Stimulated activated CD8-positive, alpha-beta memory T cell treated with anti-CD3 and anti-CD28 coated beads, Interleukin-2, amount 100 ng/mL, for 48 hours (primary cell): ENCODE results near the gene PAQR3.
"Not testable (repeated sequence)": the region's sequence is repeated elsewhere in the genome, so short reads cannot be mapped to it uniquely, and the experiment has no call there.

Experiments
- DNase-seq, 2 donors: peaks; one replicate each; pipeline ENCODE4 v3.0.0-alpha.2; 2020; ENCODE audit warnings: low read depth in 2 of 2

PAQR3 gene

GRCh38 chr4:78928835-78929234 lies 10.4 kb downstream of the PAQR3 start:
- DNase-seq = no peak

- no peak for DNase-seq
Measured at GRCh38 chr4:78926826-78927225, 12.4 kb downstream of the PAQR3 start.

- DNase-seq = no peak
Measured at GRCh38 chr4:78923464-78924312, 15.6 kb downstream of the PAQR3 start.

DNA sequence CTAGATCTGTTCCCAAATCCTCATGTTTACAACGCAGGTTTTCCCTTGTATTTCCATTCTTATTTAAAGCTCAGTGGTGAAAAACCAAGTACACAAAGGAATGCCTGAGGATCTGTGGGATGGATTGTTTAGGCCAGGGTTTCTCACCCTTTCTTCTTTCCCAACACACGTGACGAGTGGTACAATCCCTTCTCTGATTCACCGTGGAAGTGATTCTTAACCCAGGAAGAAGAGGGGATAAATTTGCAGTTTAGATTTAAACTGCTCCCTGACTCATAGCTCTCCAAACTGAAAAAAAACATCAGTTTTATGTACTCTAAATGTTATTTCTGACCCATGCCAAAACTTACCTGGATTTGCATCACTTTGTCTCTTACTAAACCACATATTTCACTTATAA lies 17.0 kb downstream of the PAQR3 start:
- DNase-seq = no peak

DNA sequence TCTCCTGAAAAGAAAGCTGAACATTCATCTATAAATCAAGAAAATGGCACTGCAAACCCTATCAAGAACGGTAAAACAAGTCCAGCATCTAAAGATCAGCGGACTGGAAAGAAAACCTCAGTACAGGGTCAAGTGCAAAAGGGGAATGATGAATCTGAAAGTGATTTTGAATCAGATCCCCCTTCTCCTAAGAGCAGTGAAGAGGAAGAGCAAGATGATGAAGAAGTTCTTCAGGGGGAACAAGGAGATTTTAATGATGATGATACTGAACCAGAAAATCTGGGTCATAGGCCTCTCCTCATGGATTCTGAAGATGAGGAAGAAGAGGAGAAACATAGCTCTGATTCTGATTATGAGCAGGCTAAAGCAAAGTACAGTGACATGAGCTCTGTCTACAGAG lies 28.6 kb downstream of the PAQR3 start:
- no peak for DNase-seq

DNA sequence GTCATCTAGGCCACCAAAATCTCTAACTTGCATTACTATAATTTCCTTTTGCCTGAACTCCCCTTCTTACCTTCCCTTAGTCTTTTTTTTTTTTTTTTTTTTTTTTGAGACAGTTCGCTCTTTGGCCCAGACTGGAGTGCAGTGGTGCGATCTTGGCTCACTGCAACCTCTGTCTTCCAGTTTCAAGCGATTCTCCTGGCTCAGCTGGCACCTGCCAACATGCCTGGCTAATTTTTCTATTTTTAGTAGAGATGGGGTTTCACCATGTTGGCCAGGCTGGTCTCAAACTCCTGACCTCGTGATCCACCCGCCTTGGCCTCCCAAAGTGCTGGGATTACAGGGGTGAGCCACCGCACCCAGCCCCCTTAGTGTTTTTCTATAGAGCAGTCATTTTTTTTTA lies 30.3 kb downstream of the PAQR3 start:
- DNase-seq = not testable (repeated sequence)

GRCh38 chr4:78907638-78908037 lies 31.6 kb downstream of the PAQR3 start:
- no peak for DNase-seq

DNA sequence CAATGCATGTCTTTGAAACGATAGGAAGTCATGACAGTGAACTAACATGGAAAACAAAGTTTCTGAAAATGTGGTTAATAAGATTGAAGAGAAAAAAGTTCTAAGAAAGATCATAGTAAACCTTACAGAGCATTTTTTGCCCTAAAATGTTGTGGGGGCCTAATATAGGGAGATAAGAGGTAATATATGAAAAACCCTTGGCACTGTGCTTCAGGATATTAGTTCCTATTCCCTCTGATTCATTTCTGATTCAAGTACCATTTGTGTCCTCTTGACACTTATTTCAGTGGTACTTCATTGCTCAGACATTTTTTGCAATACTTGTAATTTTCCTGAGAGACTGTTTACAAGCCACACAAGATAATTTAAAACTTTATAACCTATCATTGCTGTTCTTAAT lies 35.1 kb downstream of the PAQR3 start:
- no peak for DNase-seq

- no peak for DNase-seq
Measured at GRCh38 chr4:78902298-78902697, 36.9 kb downstream of the PAQR3 start.

DNA sequence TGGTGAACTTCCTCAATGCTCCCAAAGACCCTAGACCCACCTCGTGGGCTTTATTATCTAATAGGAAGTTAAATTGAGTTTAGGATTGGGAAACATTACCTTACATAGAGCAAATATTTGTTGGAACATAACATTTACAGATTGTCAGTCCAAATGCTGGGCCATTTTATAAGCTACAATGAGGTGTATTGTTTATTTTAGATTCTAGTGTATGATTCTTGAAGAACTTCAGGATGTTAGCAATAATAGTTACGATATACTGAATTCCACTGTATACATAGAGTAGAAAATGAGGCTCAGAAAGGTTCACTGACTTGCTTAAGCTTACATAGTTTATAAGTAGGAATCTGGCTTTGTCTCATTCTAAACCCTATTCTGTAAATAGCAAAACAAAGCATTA lies 37.4 kb downstream of the PAQR3 start:
- no peak for DNase-seq

DNA sequence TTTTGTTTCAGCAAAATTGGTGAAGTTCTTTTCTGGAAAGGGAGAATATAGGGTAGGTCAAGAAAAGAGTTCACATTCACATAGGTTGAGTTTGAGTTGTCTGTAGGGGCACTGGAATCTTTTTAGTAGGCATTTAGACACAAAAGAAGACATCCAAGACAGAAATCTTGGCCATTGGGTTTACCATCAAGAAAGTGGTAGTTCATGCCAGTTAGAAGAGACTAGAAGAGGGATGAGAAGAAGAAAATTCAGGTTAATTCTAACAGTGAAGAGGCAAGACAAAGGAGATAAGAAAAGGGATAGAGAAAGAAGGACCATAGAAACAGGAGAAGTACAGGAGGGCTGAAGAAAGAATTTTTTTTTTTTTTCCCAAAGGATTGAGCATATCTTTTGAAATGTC lies 39.9 kb downstream of the PAQR3 start:
- DNase-seq = no peak

GRCh38 chr4:78889955-78890354 lies 49.3 kb downstream of the PAQR3 start:
- no peak for DNase-seq

DNA sequence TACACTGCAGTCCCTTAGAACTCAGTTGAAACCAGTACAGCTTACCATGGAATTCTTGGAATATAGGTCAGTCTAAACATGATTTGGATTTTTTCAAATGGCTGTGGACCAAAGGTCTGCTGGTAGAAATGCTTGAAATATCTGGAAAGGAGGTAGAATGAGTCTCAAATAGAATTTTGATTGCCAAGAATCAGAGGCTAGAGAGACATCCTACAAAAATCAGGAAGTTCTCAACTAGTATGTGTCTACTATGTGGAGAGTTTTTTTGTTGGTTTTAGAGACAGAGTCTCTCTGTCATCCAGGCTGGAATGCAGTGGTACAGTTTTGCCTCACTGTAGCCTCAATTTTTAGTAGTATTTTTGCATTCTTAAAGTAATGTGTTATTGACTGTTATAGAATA lies 53.6 kb downstream of the PAQR3 start:
- no peak for DNase-seq

GRCh38 chr4:78880874-78881492 lies 58.3 kb downstream of the PAQR3 start:
- DNase-seq = no peak

DNA sequence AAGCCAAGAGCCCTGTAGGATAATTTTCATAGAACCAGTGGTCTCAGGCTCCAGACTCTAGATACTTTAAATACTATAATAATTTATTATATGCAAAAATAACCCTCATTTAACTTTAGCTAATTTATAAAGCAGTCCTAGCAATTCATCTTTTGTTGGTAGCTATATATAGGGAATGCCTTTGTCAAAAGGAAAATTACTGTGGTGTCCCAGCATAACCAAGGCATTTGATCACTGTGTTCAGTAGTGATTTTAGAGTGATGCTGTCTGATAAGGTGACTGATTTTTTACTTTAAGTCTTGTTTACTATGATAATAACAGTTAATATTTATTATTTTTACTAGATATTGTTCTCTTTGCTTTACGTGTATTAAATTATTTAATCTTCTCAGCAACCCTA lies 61.2 kb downstream of the PAQR3 start:
- DNase-seq = no peak

DNA sequence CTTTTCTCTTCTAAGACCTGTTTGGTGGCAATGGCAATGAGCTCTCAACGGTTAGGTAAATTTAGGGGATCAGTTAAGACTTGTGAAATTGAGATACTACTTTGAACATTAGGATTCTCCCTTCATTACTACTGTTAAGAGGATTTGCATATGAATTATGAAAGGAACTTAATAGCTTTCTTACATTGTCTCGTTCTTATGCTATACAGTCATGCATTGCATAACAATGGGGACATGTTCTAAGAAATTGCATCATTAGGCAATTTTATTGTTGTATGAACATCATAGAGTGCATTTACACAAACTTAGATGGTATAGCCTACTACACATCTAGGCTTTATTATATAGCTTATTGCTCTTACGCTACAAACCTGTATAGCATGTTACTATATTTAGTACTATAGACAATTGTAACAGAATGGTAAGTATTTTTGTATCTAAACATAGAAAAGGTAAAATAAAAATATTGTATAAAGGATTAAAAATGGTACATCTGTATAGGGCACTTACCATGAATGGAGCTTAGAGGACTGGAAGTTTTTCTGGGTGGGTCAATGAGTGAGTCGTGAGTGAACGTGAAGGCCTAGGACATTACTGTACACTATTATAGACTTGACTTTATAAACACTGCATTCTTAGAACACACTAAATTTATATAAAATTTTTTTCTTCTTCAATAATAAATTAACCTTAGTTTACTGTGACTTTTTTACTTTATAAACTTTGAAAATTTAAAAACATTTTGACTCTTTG lies 62.5 kb downstream of the PAQR3 start:
- no peak for DNase-seq

- DNase-seq = no peak
Measured at GRCh38 chr4:78870056-78870455, 69.2 kb downstream of the PAQR3 start.

DNA sequence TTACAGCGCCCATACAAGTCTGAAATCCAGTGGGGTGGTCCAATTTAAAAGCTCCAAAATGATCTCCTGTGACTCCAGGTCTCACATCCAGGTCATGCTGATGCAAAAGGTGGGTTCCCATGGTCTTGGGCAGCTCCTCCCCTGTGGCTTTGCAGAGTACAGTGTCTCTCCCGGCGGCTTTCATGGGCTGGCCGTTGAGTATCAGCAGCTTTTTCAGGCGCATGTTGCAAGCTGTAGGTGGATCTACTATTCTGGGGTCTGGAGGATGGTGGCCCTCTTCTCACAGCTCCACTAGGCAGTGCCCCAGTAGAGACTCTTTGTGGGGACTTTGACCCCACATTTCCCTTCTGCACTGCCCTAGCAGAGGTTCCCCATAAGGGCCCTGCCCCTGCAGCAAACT lies 70.5 kb downstream of the PAQR3 start:
- not testable (repeated sequence) for DNase-seq

DNA sequence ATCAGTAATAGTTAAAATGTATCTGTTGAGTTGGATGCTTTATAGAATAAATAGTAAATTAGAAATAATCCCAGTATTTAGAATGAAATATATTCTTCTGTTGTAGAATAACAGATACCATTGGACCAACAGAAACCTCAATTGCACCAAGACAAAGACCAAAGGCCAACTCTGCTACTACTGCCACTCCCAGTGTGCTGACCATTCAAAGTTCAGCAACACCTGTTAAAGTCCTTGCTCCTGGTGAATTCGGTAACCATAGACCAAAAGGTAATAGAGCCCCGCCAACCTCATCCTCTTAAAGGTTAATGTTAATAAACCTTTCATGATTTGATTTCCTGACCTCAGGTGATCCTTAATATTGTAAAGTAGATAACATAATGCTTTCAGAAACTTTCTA lies 73.8 kb downstream of the PAQR3 start:
- DNase-seq = no peak

- no peak for DNase-seq
Measured at GRCh38 chr4:78864405-78865024, 74.7 kb downstream of the PAQR3 start.

- no peak for DNase-seq
Measured at GRCh38 chr4:78863991-78864390, 75.2 kb downstream of the PAQR3 start.

GRCh38 chr4:78863254-78863869 lies 75.9 kb downstream of the PAQR3 start:
- no peak for DNase-seq
